ENCODE results near the gene MIA.

Gene MIA

GRCh38 chr19:40804783-40805242 is 29.5 kb downstream of the MIA start (continued):
- TF ChIP-seq, protein P1, sequence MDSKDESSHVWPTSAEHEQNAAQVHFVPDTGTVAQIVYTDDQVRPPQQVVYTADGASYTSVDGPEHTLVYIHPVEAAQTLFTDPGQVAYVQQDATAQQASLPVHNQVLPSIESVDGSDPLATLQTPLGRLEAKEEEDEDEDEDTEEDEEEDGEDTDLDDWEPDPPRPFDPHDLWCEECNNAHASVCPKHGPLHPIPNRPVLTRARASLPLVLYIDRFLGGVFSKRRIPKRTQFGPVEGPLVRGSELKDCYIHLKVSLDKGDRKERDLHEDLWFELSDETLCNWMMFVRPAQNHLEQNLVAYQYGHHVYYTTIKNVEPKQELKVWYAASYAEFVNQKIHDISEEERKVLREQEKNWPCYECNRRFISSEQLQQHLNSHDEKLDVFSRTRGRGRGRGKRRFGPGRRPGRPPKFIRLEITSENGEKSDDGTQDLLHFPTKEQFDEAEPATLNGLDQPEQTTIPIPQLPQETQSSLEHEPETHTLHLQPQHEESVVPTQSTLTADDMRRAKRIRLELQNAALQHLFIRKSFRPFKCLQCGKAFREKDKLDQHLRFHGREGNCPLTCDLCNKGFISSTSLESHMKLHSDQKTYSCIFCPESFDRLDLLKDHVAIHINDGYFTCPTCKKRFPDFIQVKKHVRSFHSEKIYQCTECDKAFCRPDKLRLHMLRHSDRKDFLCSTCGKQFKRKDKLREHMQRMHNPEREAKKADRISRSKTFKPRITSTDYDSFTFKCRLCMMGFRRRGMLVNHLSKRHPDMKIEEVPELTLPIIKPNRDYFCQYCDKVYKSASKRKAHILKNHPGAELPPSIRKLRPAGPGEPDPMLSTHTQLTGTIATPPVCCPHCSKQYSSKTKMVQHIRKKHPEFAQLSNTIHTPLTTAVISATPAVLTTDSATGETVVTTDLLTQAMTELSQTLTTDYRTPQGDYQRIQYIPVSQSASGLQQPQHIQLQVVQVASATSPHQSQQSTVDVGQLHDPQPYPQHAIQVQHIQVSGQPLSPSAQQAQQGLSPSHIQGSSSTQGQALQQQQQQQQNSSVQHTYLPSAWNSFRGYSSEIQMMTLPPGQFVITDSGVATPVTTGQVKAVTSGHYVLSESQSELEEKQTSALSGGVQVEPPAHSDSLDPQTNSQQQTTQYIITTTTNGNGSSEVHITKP (tag by site-specific recombination; IDR thresholded peaks at IDR 0.05): peak; percentile 81
- TF ChIP-seq ZFP69B (tag by site-specific recombination; IDR thresholded peaks at IDR 0.05): peak; percentile 66; the same call in 1 of the 2 replicates
- TF ChIP-seq, protein P2, sequence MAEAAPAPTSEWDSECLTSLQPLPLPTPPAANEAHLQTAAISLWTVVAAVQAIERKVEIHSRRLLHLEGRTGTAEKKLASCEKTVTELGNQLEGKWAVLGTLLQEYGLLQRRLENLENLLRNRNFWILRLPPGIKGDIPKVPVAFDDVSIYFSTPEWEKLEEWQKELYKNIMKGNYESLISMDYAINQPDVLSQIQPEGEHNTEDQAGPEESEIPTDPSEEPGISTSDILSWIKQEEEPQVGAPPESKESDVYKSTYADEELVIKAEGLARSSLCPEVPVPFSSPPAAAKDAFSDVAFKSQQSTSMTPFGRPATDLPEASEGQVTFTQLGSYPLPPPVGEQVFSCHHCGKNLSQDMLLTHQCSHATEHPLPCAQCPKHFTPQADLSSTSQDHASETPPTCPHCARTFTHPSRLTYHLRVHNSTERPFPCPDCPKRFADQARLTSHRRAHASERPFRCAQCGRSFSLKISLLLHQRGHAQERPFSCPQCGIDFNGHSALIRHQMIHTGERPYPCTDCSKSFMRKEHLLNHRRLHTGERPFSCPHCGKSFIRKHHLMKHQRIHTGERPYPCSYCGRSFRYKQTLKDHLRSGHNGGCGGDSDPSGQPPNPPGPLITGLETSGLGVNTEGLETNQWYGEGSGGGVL (tag by site-specific recombination; IDR thresholded peaks at IDR 0.05): no peak
- TF ChIP-seq, protein P3, sequence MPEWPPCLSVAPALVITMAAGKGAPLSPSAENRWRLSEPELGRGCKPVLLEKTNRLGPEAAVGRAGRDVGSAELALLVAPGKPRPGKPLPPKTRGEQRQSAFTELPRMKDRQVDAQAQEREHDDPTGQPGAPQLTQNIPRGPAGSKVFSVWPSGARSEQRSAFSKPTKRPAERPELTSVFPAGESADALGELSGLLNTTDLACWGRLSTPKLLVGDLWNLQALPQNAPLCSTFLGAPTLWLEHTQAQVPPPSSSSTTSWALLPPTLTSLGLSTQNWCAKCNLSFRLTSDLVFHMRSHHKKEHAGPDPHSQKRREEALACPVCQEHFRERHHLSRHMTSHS (tag by site-specific recombination; IDR thresholded peaks at IDR 0.05): no peak
- TF ChIP-seq, protein P4, sequence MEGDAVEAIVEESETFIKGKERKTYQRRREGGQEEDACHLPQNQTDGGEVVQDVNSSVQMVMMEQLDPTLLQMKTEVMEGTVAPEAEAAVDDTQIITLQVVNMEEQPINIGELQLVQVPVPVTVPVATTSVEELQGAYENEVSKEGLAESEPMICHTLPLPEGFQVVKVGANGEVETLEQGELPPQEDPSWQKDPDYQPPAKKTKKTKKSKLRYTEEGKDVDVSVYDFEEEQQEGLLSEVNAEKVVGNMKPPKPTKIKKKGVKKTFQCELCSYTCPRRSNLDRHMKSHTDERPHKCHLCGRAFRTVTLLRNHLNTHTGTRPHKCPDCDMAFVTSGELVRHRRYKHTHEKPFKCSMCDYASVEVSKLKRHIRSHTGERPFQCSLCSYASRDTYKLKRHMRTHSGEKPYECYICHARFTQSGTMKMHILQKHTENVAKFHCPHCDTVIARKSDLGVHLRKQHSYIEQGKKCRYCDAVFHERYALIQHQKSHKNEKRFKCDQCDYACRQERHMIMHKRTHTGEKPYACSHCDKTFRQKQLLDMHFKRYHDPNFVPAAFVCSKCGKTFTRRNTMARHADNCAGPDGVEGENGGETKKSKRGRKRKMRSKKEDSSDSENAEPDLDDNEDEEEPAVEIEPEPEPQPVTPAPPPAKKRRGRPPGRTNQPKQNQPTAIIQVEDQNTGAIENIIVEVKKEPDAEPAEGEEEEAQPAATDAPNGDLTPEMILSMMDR (tag by site-specific recombination; IDR thresholded peaks at IDR 0.05): peak; percentile 80

DNA sequence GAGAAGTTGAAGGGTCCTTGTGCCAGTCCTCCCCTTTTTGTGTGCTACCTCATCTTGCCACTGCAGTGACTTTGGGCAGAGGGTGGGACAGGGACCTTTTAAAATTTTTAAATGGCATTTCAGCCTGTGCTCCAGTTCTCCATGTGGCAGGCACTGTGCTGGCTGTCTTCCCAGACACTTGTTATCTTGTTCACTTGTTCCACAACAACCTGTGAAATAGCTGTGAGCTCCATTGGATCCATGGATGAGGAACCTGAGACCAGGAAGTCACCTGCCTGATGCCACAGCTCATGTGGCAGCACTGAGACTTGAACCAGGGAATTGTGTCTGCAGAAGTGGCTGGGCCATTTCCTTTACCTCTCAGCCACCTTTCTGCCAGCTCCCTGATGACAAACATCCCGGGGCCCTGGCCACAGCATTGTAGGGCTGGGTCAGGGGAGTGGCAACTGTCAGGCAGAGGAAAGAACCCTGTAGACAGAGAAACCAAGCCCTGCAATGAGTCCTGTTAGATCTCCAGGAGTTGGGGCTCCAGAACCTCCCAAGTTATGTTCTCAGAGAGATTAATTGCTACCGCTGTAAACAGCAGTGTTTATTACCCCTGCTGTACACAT is 30.0 kb downstream of the MIA start:
- ChIA-PET POLR2A (interaction anchor here (0.5 to 8.6 kb wide), 9 partner anchors 17 to 459 kb away, joined by 3 to 86 read pairs (median 5); partner anchors contain the start of genes ACTMAP, COQ8B, HNRNPUL1 and ITPKC), CTCF (interaction anchor here (0.5 to 5.6 kb wide), 21 partner anchors 9 to 670 kb away, joined by 3 to 77 read pairs (median 4); partner anchors contain the start of genes ACTMAP and SNRPA)
- peak; percentile 79; the same call in 1 of the 2 replicates for TF ChIP-seq HOXA7 (CRISPR knock-in tag; IDR thresholded peaks at IDR 0.05; ENCODE audit: borderline replicate concordance)
- TF ChIP-seq ZNF776 (tag by site-specific recombination; IDR thresholded peaks at IDR 0.05; ENCODE audit: borderline replicate concordance): no peak
- TF ChIP-seq, protein P5, sequence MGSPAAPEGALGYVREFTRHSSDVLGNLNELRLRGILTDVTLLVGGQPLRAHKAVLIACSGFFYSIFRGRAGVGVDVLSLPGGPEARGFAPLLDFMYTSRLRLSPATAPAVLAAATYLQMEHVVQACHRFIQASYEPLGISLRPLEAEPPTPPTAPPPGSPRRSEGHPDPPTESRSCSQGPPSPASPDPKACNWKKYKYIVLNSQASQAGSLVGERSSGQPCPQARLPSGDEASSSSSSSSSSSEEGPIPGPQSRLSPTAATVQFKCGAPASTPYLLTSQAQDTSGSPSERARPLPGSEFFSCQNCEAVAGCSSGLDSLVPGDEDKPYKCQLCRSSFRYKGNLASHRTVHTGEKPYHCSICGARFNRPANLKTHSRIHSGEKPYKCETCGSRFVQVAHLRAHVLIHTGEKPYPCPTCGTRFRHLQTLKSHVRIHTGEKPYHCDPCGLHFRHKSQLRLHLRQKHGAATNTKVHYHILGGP (tag by site-specific recombination; IDR thresholded peaks at IDR 0.05): no peak
- peak; percentile 98 for TF ChIP-seq SCRT1 (tag by site-specific recombination; IDR thresholded peaks at IDR 0.05; ENCODE audit: borderline replicate concordance)
- TF ChIP-seq SCRT2 (tag by site-specific recombination; IDR thresholded peaks at IDR 0.05): peak; percentile 96
- peak; percentile 93 for TF ChIP-seq ZBTB20 (tag by site-specific recombination; IDR thresholded peaks at IDR 0.05)
- H3K27ac ChIP-seq (ENCODE audit: extremely low read depth, low read depth, low read length): peak overlapping the region; percentile 67
- no peaks in the 10 kb centered on the region for H3K9me3 ChIP-seq (ENCODE audit: control insufficient read depth, insufficient read depth, low read depth, low read length)
- no peak overlapping the region for H3K4me3 ChIP-seq (ENCODE audit: low read depth, low read length)
- peaks cover 48 to 81% of the 10 kb centered on the region in 2 experiments for H3K36me3 ChIP-seq (ENCODE audit: control insufficient read depth in 2 of 2, insufficient read depth in 1 of 2, low read length in 2 of 2)
- H3K4me1 ChIP-seq (ENCODE audit: control insufficient read depth, insufficient read depth, low read length): peaks cover 73% of the 10 kb centered on the region
